Middle frontal gyrus (tissue), 1 donor: ENCODE data around the gene ATAD1.
"Not testable (repeated sequence)": the region's sequence is repeated elsewhere in the genome, so short reads cannot be mapped to it uniquely, and the experiment has no call there.

Experiments
- DNase-seq: peaks from one replicate; pipeline ENCODE4 v3.0.0-alpha.2; 2015; ENCODE audit warnings: low spot score; ENCODE audit errors: extremely low spot score

ATAD1 gene

DNA sequence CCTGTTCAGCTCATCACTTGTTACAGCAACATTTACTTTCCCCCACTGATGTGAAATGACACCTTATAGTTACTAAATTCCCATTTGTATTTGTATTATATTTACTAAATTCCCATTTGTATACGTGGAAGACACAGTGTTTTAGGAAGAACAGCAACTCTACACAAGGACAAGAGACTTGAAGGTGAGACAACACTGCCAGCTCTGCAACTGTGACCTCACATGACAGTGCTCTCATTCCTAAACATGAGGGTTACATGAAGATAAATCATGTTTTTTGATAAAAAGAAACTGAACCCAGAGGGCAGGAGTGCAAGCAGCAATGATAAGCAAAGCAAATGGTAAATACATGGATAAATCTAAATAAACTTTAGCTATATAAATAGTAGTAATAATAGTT lies 60.3 kb downstream of the ATAD1 start:
- DNase-seq = no peak

DNA sequence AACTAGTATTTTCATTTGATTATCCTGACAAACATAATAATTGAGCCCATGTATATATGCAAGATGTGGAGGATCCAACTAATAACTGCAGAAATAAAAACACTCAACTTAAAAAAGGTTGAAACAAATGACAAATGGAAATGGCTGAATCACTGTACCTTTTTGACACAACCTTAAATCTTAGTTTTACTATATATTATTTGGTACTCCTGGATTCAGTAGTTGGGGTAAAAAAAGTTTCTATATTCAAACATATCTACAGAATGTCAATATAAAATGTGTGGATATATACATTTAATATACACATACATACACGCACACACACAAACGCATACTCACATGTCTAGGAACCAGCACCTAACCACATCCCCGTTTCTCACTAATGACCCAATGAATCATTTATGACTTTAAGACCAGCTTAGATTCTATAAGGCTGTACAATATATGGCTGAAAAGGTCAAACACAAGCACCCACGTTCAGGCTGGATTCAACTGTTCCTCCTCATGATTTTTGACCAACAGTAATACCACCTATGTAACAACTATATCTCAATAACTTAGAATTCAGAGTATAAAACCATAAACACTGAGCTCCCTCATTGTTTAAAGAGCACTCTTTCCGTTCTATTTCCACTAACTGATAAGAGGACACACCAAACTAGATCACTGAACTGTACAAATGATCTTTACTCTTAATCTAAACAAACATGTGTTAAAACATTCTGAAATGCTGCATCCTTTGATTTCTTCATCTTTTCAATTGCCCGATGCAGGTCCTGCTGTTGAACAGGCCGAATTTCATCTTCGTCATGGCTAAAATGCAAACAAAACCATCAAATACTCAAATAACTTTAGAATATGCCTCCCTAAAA lies 63.8 kb downstream of the ATAD1 start:
- DNase-seq = no peak

DNA sequence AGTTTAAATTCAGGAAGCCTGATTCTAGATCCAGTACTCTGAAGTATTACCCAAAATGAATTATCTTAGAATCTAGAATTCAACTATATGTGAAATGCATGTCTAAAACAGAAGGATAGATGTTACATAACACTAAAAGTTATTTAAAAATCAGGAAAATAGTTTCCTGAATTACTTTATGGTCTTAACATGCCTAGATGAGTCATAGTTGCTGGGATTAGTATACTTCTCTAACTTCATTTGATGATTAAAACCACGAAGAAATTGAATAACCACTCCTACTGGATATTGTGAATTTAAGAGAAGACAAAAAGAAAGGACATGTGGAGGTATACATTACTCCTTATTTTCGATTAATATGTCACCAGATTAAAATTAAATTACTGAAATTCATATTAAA lies 65.5 kb downstream of the ATAD1 start:
- DNase-seq = no peak

DNA sequence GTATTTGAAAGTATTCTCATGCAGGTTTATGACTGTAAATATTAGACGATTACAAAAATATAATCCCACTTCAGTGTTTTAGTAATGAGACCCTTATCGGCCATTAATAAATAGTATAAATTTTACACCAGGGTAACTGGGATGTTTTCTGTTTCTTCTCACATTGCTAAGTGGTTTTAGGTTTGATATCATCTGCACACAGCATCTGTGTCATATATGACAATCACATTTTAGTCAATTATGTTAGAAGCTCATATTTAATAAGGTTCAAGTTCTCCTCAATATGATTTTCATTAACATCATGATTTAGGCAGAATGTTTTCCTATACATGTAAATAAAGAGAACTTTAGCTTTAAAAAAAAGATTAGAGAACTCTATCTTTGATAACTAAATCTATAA lies 66.8 kb downstream of the ATAD1 start:
- DNase-seq = no peak

DNA sequence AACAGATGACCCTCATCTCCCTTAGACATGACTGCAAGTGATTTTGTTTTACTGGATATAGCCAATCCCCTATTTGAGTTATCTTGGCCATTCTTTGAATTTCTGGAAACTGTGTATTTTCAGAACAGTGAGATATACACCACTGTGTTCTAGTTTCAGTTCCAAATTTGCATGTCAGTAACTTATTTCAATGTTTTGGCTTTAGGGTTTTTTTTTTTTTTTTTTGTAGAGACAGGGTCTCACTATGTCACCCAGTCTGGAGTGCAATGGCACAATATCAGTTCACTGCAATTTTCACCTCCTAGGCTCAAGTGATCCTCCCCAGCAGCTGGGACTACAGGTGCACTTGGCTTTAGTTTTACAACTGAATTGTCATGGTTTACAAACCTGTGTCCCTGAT lies 67.2 kb downstream of the ATAD1 start:
- no peak for DNase-seq

DNA sequence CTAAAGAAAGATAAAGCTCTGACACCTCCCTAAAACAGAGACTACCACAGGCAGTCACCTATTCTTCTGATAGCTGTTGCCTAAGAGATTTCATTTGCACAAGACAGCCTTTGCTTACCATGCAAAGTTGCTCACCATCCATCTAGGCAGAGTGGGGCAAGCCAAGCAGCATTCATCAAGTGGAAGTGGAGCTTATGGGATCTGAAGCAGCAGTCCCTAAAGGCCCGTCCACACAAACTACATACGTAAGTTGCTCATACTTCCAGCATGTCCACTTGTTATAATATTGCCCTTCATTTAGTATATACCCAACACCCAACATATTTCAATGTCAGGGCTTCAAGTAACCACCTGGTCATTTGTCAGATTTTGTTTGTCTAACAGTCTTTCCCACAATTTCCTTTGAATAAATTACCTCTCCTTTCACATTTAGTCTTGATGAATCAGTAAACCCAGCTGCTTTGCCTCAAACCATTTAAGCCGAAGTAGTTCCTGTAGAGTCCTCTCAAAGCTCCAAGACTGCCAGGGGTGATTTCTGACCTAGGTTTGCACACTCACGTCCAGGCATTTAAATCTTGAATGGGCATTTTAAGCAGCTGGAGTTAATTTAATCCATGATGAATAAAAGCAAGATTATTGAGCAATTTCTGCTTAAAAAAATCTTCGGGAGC lies 67.9 kb downstream of the ATAD1 start:
- DNase-seq = no peak

DNA sequence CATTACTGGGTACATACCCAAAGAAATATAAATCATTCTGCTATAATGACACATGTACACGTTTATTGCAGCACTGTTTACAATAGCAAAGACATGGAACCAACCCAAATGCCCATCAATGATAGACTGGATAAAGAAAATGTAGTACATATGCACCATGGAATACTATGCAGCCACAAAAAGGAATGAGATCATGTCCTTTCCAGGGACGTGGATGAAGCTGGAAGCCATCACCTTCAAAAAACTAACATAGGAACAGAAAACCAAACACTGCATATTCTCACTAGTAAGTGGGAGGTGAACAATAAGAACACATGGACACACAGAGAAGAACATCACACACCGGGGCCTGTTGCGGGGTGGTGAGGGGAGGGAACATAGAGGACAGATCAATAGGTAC lies 69.8 kb downstream of the ATAD1 start:
- not testable (repeated sequence) for DNase-seq

DNA sequence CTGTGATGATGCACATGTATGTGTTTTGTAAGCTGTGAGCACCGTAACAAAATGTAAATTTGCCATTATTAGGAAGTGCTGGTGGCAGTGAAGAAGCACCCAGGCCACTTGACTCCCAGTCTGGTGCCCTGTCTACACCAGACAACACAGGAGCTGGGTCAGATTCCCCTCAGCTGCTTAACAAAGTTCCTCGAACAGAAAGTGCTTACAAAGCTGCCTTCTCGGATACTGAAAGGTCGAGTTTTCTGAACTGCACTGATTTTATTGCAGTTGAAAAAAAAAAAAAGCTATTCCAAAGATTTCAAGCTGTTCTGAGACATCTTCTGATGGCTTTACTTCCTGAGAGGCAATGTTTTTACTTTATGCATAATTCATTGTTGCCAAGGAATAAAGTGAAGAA lies 71.1 kb downstream of the ATAD1 start:
- no peak for DNase-seq

DNA sequence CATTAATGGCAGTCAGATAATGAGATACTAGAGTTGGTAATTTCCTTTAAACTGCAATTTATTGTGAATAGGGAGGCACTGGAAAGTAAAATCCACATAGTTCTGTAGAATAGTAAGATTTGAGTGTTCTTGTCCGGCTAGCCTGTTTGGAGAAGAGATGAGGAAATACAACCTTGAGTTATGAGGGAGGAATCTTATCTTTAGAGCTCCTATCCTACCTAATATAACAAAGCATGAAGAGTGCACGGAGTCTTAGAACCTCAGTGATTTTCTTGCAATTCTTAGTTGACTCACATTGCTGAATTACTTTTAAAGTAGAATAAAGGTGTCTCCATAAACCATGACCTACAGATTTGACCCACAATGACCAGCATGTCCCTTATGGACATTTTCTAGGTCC lies 73.4 kb downstream of the ATAD1 start:
- no peak for DNase-seq

DNA sequence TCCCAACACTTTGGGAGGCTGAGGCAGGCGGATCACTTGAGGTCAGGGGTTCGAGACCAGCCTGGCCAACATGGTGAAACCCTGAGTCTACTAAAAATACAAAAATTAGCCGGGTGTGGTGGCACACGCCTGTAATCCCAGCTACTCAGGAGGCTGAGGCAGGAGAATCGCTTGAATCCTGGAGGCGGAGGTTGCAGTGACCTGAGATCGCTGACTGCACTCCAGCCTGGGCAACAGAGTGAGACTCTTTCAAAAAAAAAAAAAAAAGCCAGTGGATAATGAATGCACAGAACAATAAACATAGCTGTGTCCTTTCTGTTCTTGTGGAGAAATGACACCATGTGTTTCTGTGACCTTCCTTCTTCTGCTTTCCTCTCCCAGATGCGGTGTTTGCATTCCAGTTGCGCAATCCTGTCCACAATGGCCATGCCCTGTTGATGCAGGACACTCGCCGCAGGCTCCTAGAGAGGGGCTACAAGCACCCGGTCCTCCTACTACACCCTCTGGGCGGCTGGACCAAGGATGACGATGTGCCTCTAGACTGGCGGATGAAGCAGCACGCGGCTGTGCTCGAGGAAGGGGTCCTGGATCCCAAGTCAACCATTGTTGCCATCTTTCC lies 74.9 kb downstream of the ATAD1 start:
- DNase-seq = not testable (repeated sequence)

DNA sequence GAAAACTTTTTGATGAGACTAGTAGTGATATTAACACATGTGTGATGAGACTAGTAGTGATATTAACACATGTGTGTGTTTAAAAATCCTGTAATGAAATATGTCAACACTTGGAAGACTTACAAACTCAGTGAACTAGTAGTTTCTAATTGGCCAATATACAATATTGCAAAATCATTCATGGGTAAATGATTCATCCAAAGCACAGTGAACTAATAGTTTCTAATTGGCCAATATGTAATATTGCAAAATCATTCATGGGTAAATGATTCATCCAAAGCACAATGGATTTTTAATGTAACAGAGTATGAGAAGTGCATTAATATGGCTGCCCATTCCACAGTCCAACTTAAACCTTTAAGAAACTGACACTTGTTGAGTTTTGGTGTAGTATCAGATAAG lies 77.8 kb downstream of the ATAD1 start:
- no peak for DNase-seq

DNA sequence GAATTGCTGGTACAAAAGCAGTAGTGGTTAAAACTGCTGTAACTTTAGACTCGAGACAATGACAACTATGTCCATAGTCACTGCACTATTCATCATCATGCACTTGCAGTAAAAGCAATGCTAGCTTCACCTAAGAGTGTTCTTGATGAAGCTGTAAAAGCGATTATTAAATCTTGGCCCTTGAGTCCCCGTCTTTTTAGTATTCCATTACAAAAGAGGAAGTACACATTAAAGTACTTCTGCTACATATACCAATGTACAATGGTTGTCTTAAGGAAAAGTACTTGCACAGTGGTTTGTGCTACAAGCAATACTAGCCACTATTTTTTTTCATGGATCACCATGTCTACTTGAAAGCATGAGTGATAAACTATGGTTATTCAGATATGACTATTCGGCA lies 78.3 kb downstream of the ATAD1 start:
- no peak for DNase-seq

DNA sequence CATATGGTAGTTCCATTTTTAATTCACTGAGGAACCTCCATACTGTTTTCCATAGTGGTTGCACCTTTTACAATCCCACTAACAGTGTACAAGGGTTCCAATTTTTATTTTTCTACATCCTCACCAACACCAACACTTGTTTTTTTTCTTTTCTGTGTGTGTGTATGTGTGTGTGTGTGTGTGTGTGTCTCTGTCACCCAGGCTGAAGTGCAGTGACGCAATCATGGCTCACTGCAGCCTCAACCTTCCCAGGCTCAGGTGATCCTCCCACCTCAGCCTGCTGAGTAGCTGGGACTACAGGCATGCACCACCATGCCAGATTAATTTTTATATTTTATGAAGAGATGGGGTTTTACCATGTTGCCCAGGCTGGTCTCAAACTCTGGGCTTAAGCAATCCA lies 79.8 kb downstream of the ATAD1 start:
- not testable (repeated sequence) for DNase-seq

DNA sequence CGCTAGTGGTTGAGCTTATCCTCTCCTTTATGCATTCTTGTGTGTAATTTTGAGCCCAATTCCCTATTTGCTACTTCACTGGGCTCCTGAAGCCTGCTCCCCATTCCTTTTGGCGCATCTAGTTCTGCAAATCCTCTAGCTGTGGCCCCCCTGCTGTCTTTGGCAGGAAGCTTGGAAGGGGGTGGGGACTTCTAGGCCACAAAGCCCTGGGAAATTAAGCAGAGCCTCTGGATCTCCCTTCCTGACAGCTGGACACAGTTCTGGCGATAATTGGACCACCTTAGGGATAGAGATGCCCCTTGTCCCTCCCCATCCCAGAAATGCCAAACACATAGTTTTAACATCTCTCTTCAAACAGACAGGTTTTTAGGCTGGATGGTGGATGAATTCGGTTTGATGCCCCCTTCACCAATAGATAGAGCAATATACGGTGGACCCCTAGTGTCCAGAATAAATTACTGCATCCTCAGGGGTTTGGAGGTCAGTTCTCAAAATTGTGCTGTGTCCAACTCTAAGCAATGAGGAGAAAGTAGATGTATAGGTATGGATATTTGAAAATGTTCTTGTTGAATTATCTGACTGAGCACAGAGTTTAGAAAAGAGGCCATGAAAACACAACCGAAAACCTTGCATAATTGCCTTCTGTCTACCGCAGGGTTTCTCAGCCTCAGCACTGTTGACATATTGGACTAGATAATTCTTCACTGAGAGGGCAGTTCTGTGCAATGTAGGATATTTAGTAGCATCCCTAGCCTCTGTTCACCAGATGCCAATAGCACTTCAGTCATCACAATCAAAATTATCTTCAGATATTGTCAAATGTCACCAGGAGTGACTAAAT lies 82.8 kb downstream of the ATAD1 start:
- no peak for DNase-seq

DNA sequence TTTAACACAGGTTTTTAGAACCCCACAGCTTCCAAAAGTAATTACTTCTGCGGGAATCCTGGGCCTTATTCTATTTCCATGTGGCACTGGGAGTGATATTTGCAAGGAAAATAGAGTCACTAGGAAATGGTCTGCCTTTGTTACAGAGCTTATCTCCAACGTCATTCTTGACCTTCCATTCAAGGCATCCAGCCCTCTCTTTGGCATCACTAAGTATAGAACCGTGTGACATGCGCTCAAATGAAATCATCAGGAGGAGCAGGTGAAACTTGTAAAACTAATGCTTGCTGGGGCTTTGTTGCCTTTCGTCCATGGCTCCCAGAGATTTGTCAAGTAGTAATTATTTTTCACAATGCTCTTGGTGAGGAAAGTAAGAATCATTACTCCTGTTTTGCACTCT lies 84.9 kb downstream of the ATAD1 start:
- no peak for DNase-seq

DNA sequence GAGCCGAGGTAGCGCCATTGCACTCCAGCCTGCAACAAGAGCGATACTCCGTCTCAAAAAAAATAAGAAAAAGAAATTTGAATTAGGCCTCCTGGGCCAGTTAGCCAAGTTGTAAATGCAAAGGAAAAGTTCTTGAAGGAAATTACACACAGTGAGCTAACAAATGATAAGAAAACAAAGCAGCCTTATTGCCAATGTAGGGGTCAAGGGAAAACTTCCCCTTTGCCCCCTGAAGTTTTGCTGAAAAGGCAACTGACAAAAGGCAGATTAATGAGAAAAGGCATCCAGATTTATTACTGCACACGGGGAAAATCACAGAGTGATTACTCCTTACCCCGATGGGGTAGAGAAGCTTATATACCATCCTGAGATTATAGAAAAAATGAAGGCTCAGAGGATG lies 88.1 kb downstream of the ATAD1 start:
- DNase-seq = no peak

DNA sequence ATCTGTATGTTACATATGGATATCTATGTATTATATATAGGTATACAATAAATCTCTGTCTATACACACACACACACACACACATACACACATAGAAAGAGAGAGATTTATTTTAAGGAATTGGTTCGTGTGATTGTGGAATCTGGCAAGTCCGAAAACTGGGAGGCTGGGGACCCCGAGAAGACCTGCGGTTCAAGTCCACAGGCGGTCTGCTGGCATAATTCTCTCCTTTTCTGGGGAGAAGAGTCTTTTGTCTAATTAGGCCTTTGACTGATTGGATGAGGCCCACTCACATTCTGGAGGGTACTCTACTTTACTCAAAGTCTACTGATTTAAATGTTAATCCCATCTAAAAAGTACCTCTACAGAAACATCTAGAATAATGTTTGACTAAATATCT lies 93.2 kb downstream of the ATAD1 start:
- DNase-seq = no peak

DNA sequence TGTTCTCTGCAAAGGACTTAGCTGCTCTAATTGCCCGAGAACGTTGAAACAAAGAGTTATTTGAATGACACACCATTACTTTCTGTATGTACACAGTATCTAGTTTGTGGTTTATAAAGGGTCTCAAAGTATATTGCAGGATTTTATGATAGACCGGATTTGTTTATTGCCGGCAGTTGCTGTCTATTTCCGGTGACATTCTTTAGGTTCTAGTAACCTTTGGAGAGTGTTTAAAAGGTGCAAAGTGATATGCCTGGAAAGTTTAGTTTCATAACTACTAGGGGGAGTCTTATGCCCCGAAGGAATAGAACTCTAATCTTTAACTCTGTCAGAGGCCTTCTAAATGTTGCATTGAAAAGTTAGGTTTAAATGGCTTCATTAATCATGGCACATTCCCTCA lies 94.5 kb downstream of the ATAD1 start:
- no peak for DNase-seq

DNA sequence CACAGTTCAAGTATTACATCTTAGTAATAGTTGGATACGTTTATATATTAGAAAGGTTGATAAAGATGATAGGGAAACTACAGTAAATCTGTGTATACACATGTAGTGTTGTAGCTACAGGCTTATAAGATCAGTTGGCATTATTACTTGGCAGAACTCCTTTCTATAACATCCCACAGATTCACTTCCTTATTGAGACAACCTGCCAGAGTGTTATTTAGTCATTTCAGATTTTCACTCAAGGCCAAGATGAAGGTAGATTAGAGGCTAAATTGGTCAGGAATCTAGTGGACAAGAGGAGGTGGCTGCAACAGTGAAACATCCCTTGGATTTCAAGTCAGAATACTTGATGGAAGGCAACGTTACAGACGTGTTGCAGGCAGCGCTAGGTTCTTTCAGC lies 95.3 kb downstream of the ATAD1 start:
- DNase-seq = no peak

DNA sequence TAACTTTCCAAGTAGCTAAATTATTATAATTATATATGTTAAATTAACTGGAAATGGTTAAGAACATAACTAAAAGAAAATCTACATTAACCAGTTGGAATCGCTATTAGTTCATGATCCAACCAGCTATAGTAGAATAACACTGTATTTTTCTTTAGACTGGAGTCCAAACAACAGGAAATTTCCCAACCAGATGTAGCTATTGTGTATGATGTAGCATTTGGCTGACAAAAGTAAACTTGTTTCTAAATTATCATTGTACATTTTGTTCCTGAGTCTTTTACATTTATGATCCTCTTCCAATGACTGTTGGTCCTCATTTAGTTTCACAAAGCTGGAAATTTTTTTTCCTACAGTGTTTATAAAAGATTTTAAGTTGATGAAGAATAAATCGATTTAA lies 96.2 kb downstream of the ATAD1 start:
- no peak for DNase-seq

DNA sequence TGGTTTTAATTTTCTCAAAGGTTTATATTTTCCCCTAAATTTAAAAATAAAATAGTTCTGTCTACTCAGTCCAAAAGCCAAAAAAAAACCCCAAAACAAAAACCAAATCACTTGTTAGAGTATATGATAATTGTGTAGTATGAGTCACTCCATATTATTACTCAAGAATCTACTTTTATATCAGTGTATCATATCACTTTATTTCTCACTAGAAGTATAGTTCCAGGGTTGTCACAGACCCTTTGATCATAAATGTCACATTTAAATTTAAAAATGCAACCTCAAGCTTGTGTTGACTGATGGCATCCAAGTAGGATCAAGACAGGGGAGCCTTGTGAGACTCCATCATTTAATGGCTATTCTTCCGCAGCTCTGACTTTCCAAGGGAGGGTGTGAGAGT lies 97.4 kb downstream of the ATAD1 start:
- no peak for DNase-seq

DNA sequence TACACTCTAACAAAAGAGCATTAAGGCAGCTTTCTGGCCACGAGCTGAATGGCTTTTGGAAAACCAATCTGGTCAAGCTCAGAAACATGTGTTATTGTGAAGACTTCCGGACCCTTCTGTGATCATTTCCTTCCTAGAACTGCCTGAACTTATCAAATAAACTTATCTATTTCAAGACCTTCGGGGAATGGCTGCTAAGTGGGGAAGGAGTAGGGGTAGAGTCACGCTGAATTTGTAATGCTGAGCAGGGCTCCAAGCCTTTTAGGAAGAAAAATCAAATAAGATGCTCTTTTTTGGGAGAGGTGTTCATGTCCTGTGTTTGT lies 101.7 kb downstream of the ATAD1 start:
- DNase-seq = no peak
